WTC11 (cell line): Measurements from ENCODE around the gene CD93.

Source experiments
- CBFB ChIP-seq: sonication (generic); formaldehyde crosslinking; IDR thresholded peaks from 2 replicates; pipeline ENCODE4 v1.8.1; 2022; ENCODE audit warnings: mild to moderate bottlenecking, low read depth, missing genetic modification reagents
- CTCF ChIP-seq: fragments of 200-600 bp; IDR thresholded peaks from 2 replicates; pipeline ENCODE4 v1.8.0; 2022; ENCODE audit warnings: antibody characterized with exemption
- FOXP4 ChIP-seq: sonication (generic); formaldehyde crosslinking; IDR thresholded peaks from 2 replicates; pipeline ENCODE4 v1.8.0; 2022; ENCODE audit warnings: mild to moderate bottlenecking, missing genetic modification reagents
- USF1 ChIP-seq: sonication (generic); formaldehyde crosslinking; IDR thresholded peaks from 2 replicates; pipeline ENCODE4 v1.8.0; 2022; ENCODE audit warnings: mild to moderate bottlenecking, missing genetic modification reagents
- ZBTB21 ChIP-seq: sonication (generic); formaldehyde crosslinking; IDR thresholded peaks from 2 replicates; pipeline ENCODE4 v1.8.1; 2023; ENCODE audit warnings: mild to moderate bottlenecking, missing genetic modification reagents, borderline replicate concordance
- ZNF317 ChIP-seq: sonication (generic); formaldehyde crosslinking; IDR thresholded peaks from 2 replicates; pipeline ENCODE4 v1.8.1; 2023; ENCODE audit warnings: low read depth, mild to moderate bottlenecking, moderate library complexity, missing genetic modification reagents, borderline replicate concordance
- TF ChIP-seq, protein P1 (sequence below): sonication (generic); formaldehyde crosslinking; IDR thresholded peaks from 2 replicates; pipeline ENCODE4 v1.8.1; 2023; ENCODE audit warnings: mild to moderate bottlenecking, missing genetic modification reagents
- TF ChIP-seq, protein P2 (sequence below): sonication (generic); formaldehyde crosslinking; IDR thresholded peaks from 2 replicates; pipeline ENCODE4 v1.8.1; 2022; ENCODE audit warnings: low read depth, missing genetic modification reagents, borderline replicate concordance

GRCh38 chr20:23114018-23114417 lies 27.9 kb upstream of the CD93 start:
- TF ChIP-seq, protein P1, sequence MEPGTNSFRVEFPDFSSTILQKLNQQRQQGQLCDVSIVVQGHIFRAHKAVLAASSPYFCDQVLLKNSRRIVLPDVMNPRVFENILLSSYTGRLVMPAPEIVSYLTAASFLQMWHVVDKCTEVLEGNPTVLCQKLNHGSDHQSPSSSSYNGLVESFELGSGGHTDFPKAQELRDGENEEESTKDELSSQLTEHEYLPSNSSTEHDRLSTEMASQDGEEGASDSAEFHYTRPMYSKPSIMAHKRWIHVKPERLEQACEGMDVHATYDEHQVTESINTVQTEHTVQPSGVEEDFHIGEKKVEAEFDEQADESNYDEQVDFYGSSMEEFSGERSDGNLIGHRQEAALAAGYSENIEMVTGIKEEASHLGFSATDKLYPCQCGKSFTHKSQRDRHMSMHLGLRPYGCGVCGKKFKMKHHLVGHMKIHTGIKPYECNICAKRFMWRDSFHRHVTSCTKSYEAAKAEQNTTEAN (CRISPR knock-in tag) = no peak
- TF ChIP-seq FOXP4 (CRISPR knock-in tag) = no peak
- no peak for TF ChIP-seq CTCF
- no peak for TF ChIP-seq USF1 (CRISPR knock-in tag)
- no peak for TF ChIP-seq ZNF317 (CRISPR knock-in tag)
- no peak for TF ChIP-seq CBFB (CRISPR knock-in tag)
- no peak for TF ChIP-seq ZBTB21 (CRISPR knock-in tag)
- TF ChIP-seq, protein P2, sequence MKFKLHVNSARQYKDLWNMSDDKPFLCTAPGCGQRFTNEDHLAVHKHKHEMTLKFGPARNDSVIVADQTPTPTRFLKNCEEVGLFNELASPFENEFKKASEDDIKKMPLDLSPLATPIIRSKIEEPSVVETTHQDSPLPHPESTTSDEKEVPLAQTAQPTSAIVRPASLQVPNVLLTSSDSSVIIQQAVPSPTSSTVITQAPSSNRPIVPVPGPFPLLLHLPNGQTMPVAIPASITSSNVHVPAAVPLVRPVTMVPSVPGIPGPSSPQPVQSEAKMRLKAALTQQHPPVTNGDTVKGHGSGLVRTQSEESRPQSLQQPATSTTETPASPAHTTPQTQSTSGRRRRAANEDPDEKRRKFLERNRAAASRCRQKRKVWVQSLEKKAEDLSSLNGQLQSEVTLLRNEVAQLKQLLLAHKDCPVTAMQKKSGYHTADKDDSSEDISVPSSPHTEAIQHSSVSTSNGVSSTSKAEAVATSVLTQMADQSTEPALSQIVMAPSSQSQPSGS (CRISPR knock-in tag) = no peak
